Measurements from ENCODE around the gene VAMP5. TPM values are rescaled to one million over a fixed set of nuclear protein-coding genes. Genes with fewer than 3 reads are reported as not detected.

Gene VAMP5
- total RNA-seq, 1 experiment from 2014 or later: 15.1 TPM

DNA sequence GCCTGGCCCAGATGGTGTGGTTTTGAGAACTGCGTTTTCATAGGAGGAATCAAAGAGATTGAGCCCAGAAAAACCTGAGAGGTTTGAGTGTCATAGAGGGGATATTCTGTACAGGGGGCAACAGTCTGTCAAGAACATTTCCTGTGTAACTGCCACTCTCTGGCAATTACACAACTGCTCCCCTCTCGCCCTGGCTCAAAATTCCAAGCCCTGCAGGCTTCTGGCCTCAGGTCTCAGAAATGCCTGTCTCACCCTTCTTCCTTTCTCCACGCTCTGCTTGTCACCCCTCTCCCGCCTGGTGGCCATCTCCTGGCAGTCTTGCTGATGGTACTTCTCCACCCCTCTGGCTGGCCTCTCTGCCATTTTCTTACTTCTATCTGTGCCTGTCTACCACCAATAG lies 4.0 kb downstream of the VAMP5 start:
- peaks cover 10% of the 10 kb centered on the region for H3K27me3 Mint-ChIP-seq (ENCODE audit: insufficient read depth, unreplicated experiment)
- ChIA-PET CTCF (interaction anchor here (1.2 kb wide), 1 partner anchor 15 kb away, joined by 10 read pairs; the partner anchor contains the start of gene TMEM150A), POLR2A (interaction anchor here (0.5 to 1.6 kb wide), 4 partner anchors 7 to 50 kb away, joined by 5 to 13 read pairs (median 8); partner anchors contain the start of genes C2orf68, GGCX, MAT2A and RNF181)
- H3K9me3 ChIP-seq: no peaks in the 10 kb centered on the region
- DNase-seq: no peak
- H3K4me3 Mint-ChIP-seq (ENCODE audit: unreplicated experiment): no peak overlapping the region
- no peak overlapping the region for H3K27ac Mint-ChIP-seq (ENCODE audit: unreplicated experiment)
- H3K4me3 ChIP-seq (ENCODE audit: low read depth, low read length): no peak overlapping the region
- H3K36me3 ChIP-seq (ENCODE audit: control insufficient read depth, insufficient read depth, low read length): no peaks in the 10 kb centered on the region
- BruUV-seq (replicated peaks): no TSS peak
- intact Hi-C loops (cut with micrococcal nuclease; ENCODE audit: unreplicated experiment): no loop called here
- H3K36me3 Mint-ChIP-seq (ENCODE audit: insufficient read depth, unreplicated experiment): peaks cover 17% of the 10 kb centered on the region
- H3K9me3 Mint-ChIP-seq (ENCODE audit: unreplicated experiment): no peaks in the 10 kb centered on the region
- no peak for TF ChIP-seq CTCF (IDR thresholded peaks at IDR 0.05; ENCODE audit: insufficient read depth in 1 of 2, low read depth in 1 of 2, low read length in 1 of 2, severe bottlenecking in 1 of 2, unreplicated experiment in 1 of 2)
- peaks cover 33% of the 10 kb centered on the region for H3K4me1 ChIP-seq
- H3K4me1 Mint-ChIP-seq (ENCODE audit: low read depth, unreplicated experiment): peaks cover 46% of the 10 kb centered on the region
- H3K27me3 ChIP-seq (replicated peaks; ENCODE audit: control insufficient read depth, insufficient read depth, low read length): no peaks in the 10 kb centered on the region

DNA sequence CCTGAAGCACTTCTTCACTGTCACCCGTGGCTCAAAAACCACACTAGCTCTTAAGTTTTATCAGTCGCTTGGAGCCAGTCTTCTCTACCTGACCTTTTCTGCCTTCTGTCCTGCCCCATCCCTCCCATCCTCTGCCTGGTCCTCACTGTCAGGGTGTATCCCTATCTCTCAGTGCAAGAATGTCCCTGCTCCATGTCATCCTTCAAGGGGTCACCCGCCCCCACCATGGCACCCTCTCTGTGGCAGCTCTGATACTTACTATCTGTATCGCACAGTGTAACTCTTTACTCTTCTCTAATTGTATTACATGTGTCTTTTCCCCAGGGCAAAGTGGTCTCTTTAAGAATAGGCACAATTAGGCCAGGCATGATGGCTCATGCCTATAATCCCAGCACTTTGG lies 4.4 kb downstream of the VAMP5 start:
- no peak for DNase-seq
- no peak overlapping the region for H3K27ac Mint-ChIP-seq (ENCODE audit: unreplicated experiment)
- no peak overlapping the region for H3K4me3 Mint-ChIP-seq (ENCODE audit: unreplicated experiment)
- H3K36me3 ChIP-seq (ENCODE audit: control insufficient read depth, insufficient read depth, low read length): no peaks in the 10 kb centered on the region
- ChIA-PET POLR2A (no interaction called here), CTCF (no interaction called here)
- no peak for TF ChIP-seq CTCF (IDR thresholded peaks at IDR 0.05; ENCODE audit: insufficient read depth in 1 of 2, low read depth in 1 of 2, low read length in 1 of 2, severe bottlenecking in 1 of 2, unreplicated experiment in 1 of 2)
- no peaks in the 10 kb centered on the region for H3K9me3 ChIP-seq
- intact Hi-C loops (cut with micrococcal nuclease; ENCODE audit: unreplicated experiment): no loop called here
- no peaks in the 10 kb centered on the region for H3K9me3 Mint-ChIP-seq (ENCODE audit: unreplicated experiment)
- H3K36me3 Mint-ChIP-seq (ENCODE audit: insufficient read depth, unreplicated experiment): peaks cover 17% of the 10 kb centered on the region
- peaks cover 46% of the 10 kb centered on the region for H3K4me1 Mint-ChIP-seq (ENCODE audit: low read depth, unreplicated experiment)
- H3K4me1 ChIP-seq: peaks cover 32% of the 10 kb centered on the region
- peaks cover 10% of the 10 kb centered on the region for H3K27me3 Mint-ChIP-seq (ENCODE audit: insufficient read depth, unreplicated experiment)
- no TSS peak for BruUV-seq (replicated peaks)
- H3K27me3 ChIP-seq (replicated peaks; ENCODE audit: control insufficient read depth, insufficient read depth, low read length): no peaks in the 10 kb centered on the region
- no peak overlapping the region for H3K4me3 ChIP-seq (ENCODE audit: low read depth, low read length)

DNA sequence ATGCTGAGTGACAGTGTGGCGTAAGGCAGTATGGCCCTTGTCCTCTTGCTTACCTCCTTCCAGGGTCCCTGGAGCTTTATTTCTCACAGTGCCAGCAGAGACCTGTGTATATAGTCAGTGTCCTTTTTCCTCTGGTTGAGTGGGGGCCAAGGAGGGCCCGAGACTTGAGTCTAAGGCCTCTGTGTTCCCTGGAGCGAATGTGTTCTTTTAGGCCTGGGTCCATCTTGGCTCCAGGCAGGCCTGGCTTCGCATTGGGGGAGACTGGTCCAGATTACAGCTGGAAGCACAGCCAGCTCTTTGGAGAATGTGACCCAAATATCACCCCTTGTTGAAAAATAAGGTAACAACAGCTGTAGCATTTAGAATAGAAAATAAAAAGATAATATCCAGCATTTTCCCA lies 5.0 kb downstream of the VAMP5 start:
- Mint-ChIP-seq H3K27me3 (ENCODE audit: insufficient read depth, unreplicated experiment) (peaks cover 10% of the 10 kb centered on the region), H3K4me1 (ENCODE audit: low read depth, unreplicated experiment) (peaks cover 50% of the 10 kb centered on the region), H3K9me3 (ENCODE audit: unreplicated experiment) (no peaks in the 10 kb centered on the region), H3K4me3 (ENCODE audit: unreplicated experiment) (no peak overlapping the region), H3K27ac (ENCODE audit: unreplicated experiment) (no peak overlapping the region), H3K36me3 (ENCODE audit: insufficient read depth, unreplicated experiment) (peaks cover 17% of the 10 kb centered on the region)
- CTCF ChIA-PET: no interaction called here
- H3K4me1 ChIP-seq: peaks cover 29% of the 10 kb centered on the region
- intact Hi-C loops (cut with micrococcal nuclease; ENCODE audit: unreplicated experiment): no loop called here
- TF ChIP-seq CTCF (IDR thresholded peaks at IDR 0.05; ENCODE audit: insufficient read depth in 1 of 2, low read depth in 1 of 2, low read length in 1 of 2, severe bottlenecking in 1 of 2, unreplicated experiment in 1 of 2): no peak
- no peaks in the 10 kb centered on the region for H3K36me3 ChIP-seq (ENCODE audit: control insufficient read depth, insufficient read depth, low read length)
- DNase-seq: no peak
- no peak overlapping the region for H3K4me3 ChIP-seq (ENCODE audit: low read depth, low read length)
- no TSS peak for BruUV-seq (replicated peaks)
- no peaks in the 10 kb centered on the region for H3K27me3 ChIP-seq (replicated peaks; ENCODE audit: control insufficient read depth, insufficient read depth, low read length)
- POLR2A ChIA-PET: no interaction called here
- no peaks in the 10 kb centered on the region for H3K9me3 ChIP-seq
